GM23248 (cell line): ENCODE data around the gene SLIT3.

ENCODE experiments used
- EZH2 ChIP-seq: fragments of 200-600 bp; sonication (generic); IDR thresholded peaks from 2 replicates; pipeline ENCODE4 v1.6.1; 2018; ENCODE audit warnings: antibody characterized with exemption, mild to moderate bottlenecking; ENCODE audit not compliant: insufficient read depth, poor library complexity, severe bottlenecking
- EZH2phosphoT487 ChIP-seq: fragments of 200-600 bp; sonication (generic); IDR thresholded peaks from 2 replicates; pipeline ENCODE4 v1.6.1; 2018; ENCODE audit warnings: antibody characterized with exemption, moderate library complexity, mild to moderate bottlenecking, low read depth; ENCODE audit not compliant: insufficient read depth

DNA sequence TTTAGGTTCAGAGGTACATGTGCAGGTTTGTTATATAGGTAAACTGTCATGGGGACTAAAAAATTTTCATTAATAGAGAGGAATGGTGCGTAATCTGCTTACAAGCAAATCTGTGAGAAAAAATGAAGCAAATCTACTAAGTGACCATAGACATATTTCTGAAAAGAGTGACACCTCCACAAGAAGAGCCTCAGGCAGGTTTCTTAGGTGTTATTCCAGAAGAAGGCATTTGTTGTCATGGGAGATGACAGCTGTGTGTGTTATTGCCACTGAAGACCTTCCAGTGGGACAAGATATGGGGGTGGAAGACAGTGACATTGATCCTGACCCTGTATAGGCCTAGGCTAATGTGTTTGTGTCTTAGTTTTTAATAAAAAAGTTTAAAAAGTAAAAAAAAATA lies 652.9 kb downstream of the SLIT3 start:
- TF ChIP-seq EZH2 (no peak), EZH2phosphoT487 (no peak)
